Measurements from ENCODE around the gene MYO19.
A peak's percentile ranks its signal among the peaks of the same experiment; 100 is the strongest.

Gene MYO19

DNA sequence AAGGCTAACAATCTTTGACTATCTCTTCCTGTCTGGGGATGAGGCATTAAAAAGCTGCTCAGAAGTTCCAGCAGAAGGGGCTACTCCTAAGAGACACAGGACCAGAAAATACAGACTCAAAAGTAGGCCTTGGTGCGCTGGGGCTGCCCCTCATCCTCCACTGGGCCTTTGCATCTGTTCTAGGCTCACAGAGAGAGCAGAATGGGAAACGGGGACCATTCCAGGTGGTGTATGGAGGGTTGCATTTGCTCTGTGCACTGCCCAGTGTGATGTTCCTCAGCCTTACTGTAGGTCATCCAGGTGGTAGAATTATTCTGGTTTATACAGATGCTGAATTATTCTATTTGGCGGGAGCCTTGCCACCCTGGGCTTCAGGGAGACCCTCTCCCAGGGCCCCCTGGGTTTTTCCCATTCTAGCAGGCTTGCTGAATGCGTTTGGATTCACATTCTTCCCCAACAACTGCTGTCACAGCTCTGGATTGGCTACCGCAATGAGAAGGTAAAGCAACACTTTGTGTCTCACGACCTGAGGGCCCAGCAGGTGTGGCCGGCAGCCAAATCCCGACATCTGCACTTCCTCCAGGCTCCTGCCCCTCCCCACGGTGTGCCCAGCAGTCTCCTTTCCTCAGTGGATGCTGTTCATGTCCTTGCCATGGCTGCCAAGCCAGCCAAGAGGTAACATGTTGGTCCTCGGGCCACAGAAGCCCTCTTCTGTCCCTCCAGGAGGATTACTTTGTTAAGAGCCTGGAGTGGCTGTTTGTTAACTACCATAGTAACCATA lies 73.1 kb downstream of the MYO19 start:
- H3K9me3 ChIP-seq (ENCODE audit: control insufficient read depth, insufficient read depth, low read length) = no peaks in the 10 kb centered on the region
- no peak overlapping the region for H3K4me3 ChIP-seq (ENCODE audit: low read length)
- H3K36me3 ChIP-seq (ENCODE audit: control insufficient read depth, low read length) = no peaks in the 10 kb centered on the region
- no peak overlapping the region for H3K27ac ChIP-seq (ENCODE audit: low read depth, low read length)
- peaks cover 9% of the 10 kb centered on the region; the same call in 1 of the 2 replicates for H3K27me3 ChIP-seq (ENCODE audit: control insufficient read depth, low read length)
- no peaks in the 10 kb centered on the region for H3K9me2 ChIP-seq (replicated peaks; ENCODE audit: control insufficient read depth, low read length)
- no peaks in the 10 kb centered on the region for H3F3A ChIP-seq (ENCODE audit: control insufficient read depth, insufficient read depth)
- no peaks in the 10 kb centered on the region for H3K79me2 ChIP-seq (ENCODE audit: control insufficient read depth, low read length)
- TF ChIP-seq, protein P1, sequence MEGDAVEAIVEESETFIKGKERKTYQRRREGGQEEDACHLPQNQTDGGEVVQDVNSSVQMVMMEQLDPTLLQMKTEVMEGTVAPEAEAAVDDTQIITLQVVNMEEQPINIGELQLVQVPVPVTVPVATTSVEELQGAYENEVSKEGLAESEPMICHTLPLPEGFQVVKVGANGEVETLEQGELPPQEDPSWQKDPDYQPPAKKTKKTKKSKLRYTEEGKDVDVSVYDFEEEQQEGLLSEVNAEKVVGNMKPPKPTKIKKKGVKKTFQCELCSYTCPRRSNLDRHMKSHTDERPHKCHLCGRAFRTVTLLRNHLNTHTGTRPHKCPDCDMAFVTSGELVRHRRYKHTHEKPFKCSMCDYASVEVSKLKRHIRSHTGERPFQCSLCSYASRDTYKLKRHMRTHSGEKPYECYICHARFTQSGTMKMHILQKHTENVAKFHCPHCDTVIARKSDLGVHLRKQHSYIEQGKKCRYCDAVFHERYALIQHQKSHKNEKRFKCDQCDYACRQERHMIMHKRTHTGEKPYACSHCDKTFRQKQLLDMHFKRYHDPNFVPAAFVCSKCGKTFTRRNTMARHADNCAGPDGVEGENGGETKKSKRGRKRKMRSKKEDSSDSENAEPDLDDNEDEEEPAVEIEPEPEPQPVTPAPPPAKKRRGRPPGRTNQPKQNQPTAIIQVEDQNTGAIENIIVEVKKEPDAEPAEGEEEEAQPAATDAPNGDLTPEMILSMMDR (IDR thresholded peaks at IDR 0.05; ENCODE audit: low read depth, low read length, poor library complexity, severe bottlenecking) = no peak
- TF ChIP-seq EZH2phosphoT487 (IDR thresholded peaks at IDR 0.05; ENCODE audit: borderline replicate concordance, low read length) = no peak
- H4K20me1 ChIP-seq (ENCODE audit: control insufficient read depth, insufficient read depth, low read depth, low read length) = no peaks in the 10 kb centered on the region; the same call in 1 of the 2 replicates
- no peaks in the 10 kb centered on the region for H3K4me1 ChIP-seq (ENCODE audit: control insufficient read depth, low read length)
- no peak overlapping the region for H3K4me2 ChIP-seq (ENCODE audit: low read length)

DNA sequence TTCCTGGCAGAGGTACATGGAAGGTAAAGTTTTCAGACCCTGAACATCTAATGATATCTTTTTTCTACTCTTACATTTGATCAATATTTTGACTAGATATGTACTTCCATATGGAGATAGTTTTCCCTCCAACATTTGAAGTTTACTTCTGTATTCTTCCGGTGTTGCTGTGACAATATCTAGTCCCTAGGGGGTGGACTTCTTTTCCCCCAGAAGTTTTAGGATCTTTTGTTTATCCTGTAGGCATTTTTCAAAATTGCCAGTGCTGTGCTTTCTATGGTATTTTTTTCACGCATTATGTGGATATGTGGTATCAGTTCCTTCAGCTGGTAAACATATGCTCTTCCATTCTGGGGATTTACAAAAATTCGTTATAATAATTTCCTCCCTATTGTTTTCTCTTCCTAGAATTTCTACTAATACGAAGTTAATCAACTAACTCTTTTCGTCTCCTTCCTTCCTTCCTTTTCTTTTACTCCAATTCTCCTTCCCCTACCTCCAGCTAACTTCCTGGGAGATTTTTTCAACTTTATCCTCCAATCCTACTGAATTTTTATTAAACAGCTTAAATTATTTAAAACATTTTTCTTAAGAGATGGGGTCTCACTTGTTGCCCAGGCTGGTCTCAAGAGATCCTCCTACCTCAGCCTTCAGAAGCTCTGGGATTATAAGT lies 74.3 kb downstream of the MYO19 start:
- Histone ChIP-seq H3K36me3 (ENCODE audit: control insufficient read depth, low read length) (no peaks in the 10 kb centered on the region), H3K4me2 (ENCODE audit: low read length) (no peak overlapping the region), H3K4me3 (ENCODE audit: low read length) (no peak overlapping the region), H3K9me2 (replicated peaks; ENCODE audit: control insufficient read depth, low read length) (no peaks in the 10 kb centered on the region), H3K27me3 (ENCODE audit: control insufficient read depth, low read length) (peaks cover 9% of the 10 kb centered on the region; the same call in 1 of the 2 replicates), H3K9me3 (ENCODE audit: control insufficient read depth, insufficient read depth, low read length) (no peaks in the 10 kb centered on the region), H3F3A (ENCODE audit: control insufficient read depth, insufficient read depth) (no peaks in the 10 kb centered on the region), H3K79me2 (ENCODE audit: control insufficient read depth, low read length) (no peaks in the 10 kb centered on the region), H3K4me1 (ENCODE audit: control insufficient read depth, low read length) (no peaks in the 10 kb centered on the region), H4K20me1 (ENCODE audit: control insufficient read depth, insufficient read depth, low read depth, low read length) (no peaks in the 10 kb centered on the region; the same call in 1 of the 2 replicates), H3K27ac (ENCODE audit: low read depth, low read length) (no peak overlapping the region)
- TF ChIP-seq, protein P1 (IDR thresholded peaks at IDR 0.05; ENCODE audit: low read depth, low read length, poor library complexity, severe bottlenecking) = peak; percentile 36
- no peak for TF ChIP-seq EZH2phosphoT487 (IDR thresholded peaks at IDR 0.05; ENCODE audit: borderline replicate concordance, low read length)

GRCh38 chr17:36459601-36460000 lies 75.1 kb downstream of the MYO19 start:
- Histone ChIP-seq H3K27ac (ENCODE audit: low read depth, low read length) (no peak overlapping the region), H3K9me2 (replicated peaks; ENCODE audit: control insufficient read depth, low read length) (no peaks in the 10 kb centered on the region), H3K9me3 (ENCODE audit: control insufficient read depth, insufficient read depth, low read length) (no peaks in the 10 kb centered on the region), H3K36me3 (ENCODE audit: control insufficient read depth, low read length) (no peaks in the 10 kb centered on the region), H3K4me2 (ENCODE audit: low read length) (no peak overlapping the region), H3K4me1 (ENCODE audit: control insufficient read depth, low read length) (no peaks in the 10 kb centered on the region), H3F3A (ENCODE audit: control insufficient read depth, insufficient read depth) (no peaks in the 10 kb centered on the region), H3K27me3 (ENCODE audit: control insufficient read depth, low read length) (peaks cover 9% of the 10 kb centered on the region; the same call in 1 of the 2 replicates), H3K4me3 (ENCODE audit: low read length) (no peak overlapping the region), H3K79me2 (ENCODE audit: control insufficient read depth, low read length) (no peaks in the 10 kb centered on the region), H4K20me1 (ENCODE audit: control insufficient read depth, insufficient read depth, low read depth, low read length) (no peaks in the 10 kb centered on the region; the same call in 1 of the 2 replicates)
- TF ChIP-seq, protein P1 (IDR thresholded peaks at IDR 0.05; ENCODE audit: low read depth, low read length, poor library complexity, severe bottlenecking) = no peak
- no peak for TF ChIP-seq EZH2phosphoT487 (IDR thresholded peaks at IDR 0.05; ENCODE audit: borderline replicate concordance, low read length)
